GM12878 (cell line): Measurements from ENCODE around the gene HDAC7. TPM values are rescaled to one million over a fixed set of nuclear protein-coding genes. Genes with fewer than 3 reads are reported as not detected.

Experiments used
- ATAC-seq: fragments of 200-7000 bp; cut with Tn5 transposase; 3 replicates; pipeline ENCODE4 v1.9.1; 2020; ENCODE audit warnings: mild to moderate bottlenecking, moderate library complexity
- BruUV-seq: library from RNA; stranded (reverse); fragments of 400-500 nt; replicated peaks from 2 replicates; lab custom pipeline; 2021; lab: Mats Ljungman, UMichigan
- CTCF ChIA-PET: fragments of 300-600 bp; sonication (Branson Sonifier 250); formaldehyde crosslinking; extraction: SDS; loops from one replicate; lab custom pipeline; 2021; ENCODE audit warnings: inconsistent platforms; lab: Yijun Ruan, JAX
- POLR2A ChIA-PET: fragments of 350-600 bp; formaldehyde crosslinking; extraction: SDS; loops from one replicate; lab custom pipeline; 2021; ENCODE audit warnings: inconsistent platforms; lab: Charles Lee
- RAD21 ChIA-PET: fragments of 300-600 bp; sonication (Branson Sonifier 250); formaldehyde crosslinking; loops from one replicate; lab custom pipeline; 2023; ENCODE audit warnings: antibody characterized with exemption; ENCODE audit not compliant: unreplicated experiment; lab: Charles Lee
- SMC1A ChIA-PET: fragments of 300-600 bp; sonication (Branson Sonifier 250); formaldehyde crosslinking; loops from one replicate; lab custom pipeline; 2023; ENCODE audit not compliant: unreplicated experiment, uncharacterized antibody; lab: Charles Lee
- DNase-seq: peaks from one replicate; pipeline ENCODE4 v3.0.0-alpha.2; 2011; ENCODE audit warnings: low read depth, low spot score
- FAIRE-seq: peaks from 3 replicates; lab custom pipeline; 2011; peaks lifted over from hg19 to GRCh38; lab: Jason Lieb, UNC
- H2AFZ ChIP-seq: 2 replicates; pipeline ENCODE4 v1.6.0; 2011; ENCODE audit warnings: low read depth, low read length, control low read depth; ENCODE audit not compliant: control insufficient read depth
- H3K27ac ChIP-seq: 2 replicates; pipeline ENCODE4 v1.5.1; 2011; ENCODE audit warnings: control low read depth; ENCODE audit not compliant: control insufficient read depth, insufficient read depth
- H3K27me3 ChIP-seq, 2 experiments: replicated peaks in 1 of 2; 2 replicates each; pipeline versions ENCODE4 v1.6.0 to v1.6.1; 2011; ENCODE audit warnings: low read length in 1 of 2; ENCODE audit not compliant: control insufficient read depth in 2 of 2, insufficient read depth in 2 of 2
- H3K36me3 ChIP-seq, 2 experiments: 2 replicates each; pipeline ENCODE4 v1.5.1; 2011; ENCODE audit warnings: low read length in 1 of 2; ENCODE audit not compliant: control insufficient read depth in 2 of 2, insufficient read depth in 2 of 2
- H3K4me1 ChIP-seq: 2 replicates; pipeline ENCODE4 v1.6.1; 2011; ENCODE audit warnings: mild to moderate bottlenecking, low read length, moderate library complexity, mixed read lengths; ENCODE audit not compliant: control insufficient read depth, insufficient read depth
- H3K4me2 ChIP-seq: 2 replicates; pipeline ENCODE4 v1.6.0; 2011; ENCODE audit warnings: control low read depth; ENCODE audit not compliant: control insufficient read depth, insufficient read depth
- H3K4me3 ChIP-seq: fragments of 200-600 bp; sonication (generic); 2 replicates; pipeline ENCODE4 v1.5.1; 2016
- H3K79me2 ChIP-seq: 2 replicates; pipeline ENCODE4 v1.6.0; 2011; ENCODE audit warnings: low read length; ENCODE audit not compliant: control insufficient read depth, insufficient read depth
- H3K9ac ChIP-seq: 2 replicates; pipeline ENCODE4 v1.8.0; 2011; ENCODE audit warnings: low read length, control low read depth, mixed read lengths; ENCODE audit not compliant: control insufficient read depth, insufficient read depth
- H3K9me3 ChIP-seq: replicated peaks from 3 replicates; pipeline ENCODE4 v1.5.1; 2011; ENCODE audit warnings: mild to moderate bottlenecking, low read length; ENCODE audit not compliant: control insufficient read depth, insufficient read depth
- H4K20me1 ChIP-seq: 2 replicates; pipeline ENCODE4 v1.6.0; 2011; ENCODE audit not compliant: control insufficient read depth, insufficient read depth
- CBX3 ChIP-seq: fragments of 200-600 bp; sonication (generic); IDR thresholded peaks from 2 replicates; pipeline ENCODE4 v1.6.1; 2016; ENCODE audit warnings: low read depth, borderline replicate concordance
- IRF5 ChIP-seq: fragments of 450-650 bp; IDR thresholded peaks from 2 replicates; pipeline ENCODE4 v1.6.1; 2017; ENCODE audit warnings: borderline replicate concordance
- NRF1 ChIP-seq: conservative IDR thresholded peaks from 2 replicates; pipeline ENCODE4 v1.6.1; 2011; ENCODE audit warnings: mild to moderate bottlenecking, low read depth, low read length, improper control_type of control experiment
- WGBS: methylation state at CpG from one replicate; pipeline ENCODE4 v1.1.6; 2016; ENCODE audit warnings: low lambda C conversion rate; ENCODE audit not compliant: insufficient replicate concordance, insufficient coverage; ENCODE audit errors: missing lambda C conversion rate; 5-methylcytosine and 5-hydroxymethylcytosine counted together
- in situ Hi-C: fragments of 300-500 bp; cut with MboI; formaldehyde crosslinking; loops from 9 replicates; pipeline ENCODE4 v1.14.3; 2018; ENCODE audit warnings: mixed read lengths
- intact Hi-C: fragments of 100-400 bp; cut with micrococcal nuclease; formaldehyde crosslinking; loops from one replicate; pipeline ENCODE4 v1.14.2; 2022; ENCODE audit not compliant: unreplicated experiment
- polyA plus RNA-seq, 11 experiments: library from polyadenylated mRNA; depleted of rRNA in 4 of 11; unstranded in 6 of 11; stranded (reverse) in 5 of 11; fragments of >200 nt; fragmentation: Nextera tagmentation in 4 of 11; fragmentation: Illumina TruSeq in 1 of 11; extraction: Ambion mirVana in 4 of 11; extraction: Trizol in 1 of 11; gene quantifications; 1 replicate in 1 of 11; 2 replicates in 10 of 11; pipeline versions ENCODE4 v1.2.1 to v1.2.3, GENCODE V29; 2011 to 2016; ENCODE audit warnings: inconsistent platforms in 2 of 11, missing spikeins in 2 of 11, low read depth in 1 of 11
- total RNA-seq, 4 experiments: library from RNA; depleted of rRNA in 3 of 4; stranded (reverse); fragments of >200 nt in 3 of 4; fragmentation: Illumina TruSeq in 1 of 4; extraction: Trizol in 1 of 4; gene quantifications; 2 replicates each; pipeline versions ENCODE4 v1.2.1 to v1.2.3, GENCODE V29; 2013 to 2021
- TF ChIP-seq, protein P1 (sequence below): IDR thresholded peaks from 2 replicates; pipeline ENCODE4 v1.6.1; 2011; ENCODE audit warnings: low read depth, mild to moderate bottlenecking, low read length, moderate library complexity, borderline replicate concordance; ENCODE audit errors: extremely low read depth

Gene HDAC7
- total and polyA plus RNA-seq, 10 of the 15 experiments (the other 5 are each of a cell fraction or from before 2014, with no cell fraction given): 0.47 to 18.3 (median 5.4) TPM

GRCh38 chr12:47750916-47751470 lies 68.7 kb downstream of the HDAC7 start:
- Histone ChIP-seq H2AFZ (no peak overlapping the region), H3K36me3 (no peaks in the 10 kb centered on the region), H3K4me3 (no peak overlapping the region), H3K4me2 (no peak overlapping the region), H3K27me3 (no peaks in the 10 kb centered on the region), H3K79me2 (no peaks in the 10 kb centered on the region), H3K9ac (no peak overlapping the region), H3K4me1 (peaks cover 32% of the 10 kb centered on the region), H3K27ac (no peak overlapping the region), H4K20me1 (no peaks in the 10 kb centered on the region), H3K9me3 (no peaks in the 10 kb centered on the region)
- 79% methylated on average over 17 of the region's 19 CpGs for WGBS
- TF ChIP-seq IRF5 (no peak), CBX3 (no peak), NRF1 (no peak)
- TF ChIP-seq, protein P1, sequence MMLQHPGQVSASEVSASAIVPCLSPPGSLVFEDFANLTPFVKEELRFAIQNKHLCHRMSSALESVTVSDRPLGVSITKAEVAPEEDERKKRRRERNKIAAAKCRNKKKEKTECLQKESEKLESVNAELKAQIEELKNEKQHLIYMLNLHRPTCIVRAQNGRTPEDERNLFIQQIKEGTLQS: no peak
- ChIA-PET POLR2A (no interaction called here), SMC1A (interaction anchor here (10.3 kb wide), 1 partner anchor 17 kb away, joined by 97 read pairs; no protein-coding TSS in a partner anchor), RAD21 (no interaction called here), CTCF (interaction anchor here (14.5 kb wide), 1 partner anchor 7 kb away, joined by 507 read pairs; no protein-coding TSS in a partner anchor)
- intact Hi-C loops (no loop called here), in situ Hi-C loops (no loop called here)
- DNase-seq: no peak
- FAIRE-seq: no peak
- BruUV-seq: no TSS peak
- no peak for ATAC-seq
